Mesodermal cell (in vitro differentiated cells): ENCODE measurements around the gene SCGB1D1. TPM values are rescaled to one million over a fixed set of nuclear protein-coding genes. Genes with fewer than 3 reads are reported as not detected.

Experiments
- H3K27ac ChIP-seq: 2 replicates; pipeline ENCODE4 v1.7.0; 2013; ENCODE audit warnings: mild to moderate bottlenecking, low read depth, low read length, moderate library complexity; ENCODE audit not compliant: severe bottlenecking
- H3K36me3 ChIP-seq: 2 replicates; pipeline ENCODE4 v1.7.1; 2013; ENCODE audit warnings: mild to moderate bottlenecking, low read length, moderate library complexity; ENCODE audit not compliant: control insufficient read depth, insufficient read depth
- H3K4me1 ChIP-seq: one replicate; pipeline ENCODE4 v1.7.1; 2013; ENCODE audit warnings: mild to moderate bottlenecking, low read length; ENCODE audit not compliant: insufficient read depth, control insufficient read depth, poor library complexity, severe bottlenecking
- H3K4me3 ChIP-seq: 2 replicates; pipeline ENCODE4 v1.7.0; 2013; ENCODE audit warnings: low read length, control low read depth, mild to moderate bottlenecking; ENCODE audit not compliant: insufficient read depth, poor library complexity, severe bottlenecking; ENCODE audit errors: extremely low read depth
- H3K9me3 ChIP-seq: 2 replicates; pipeline ENCODE4 v1.7.1; 2013; ENCODE audit warnings: mild to moderate bottlenecking, low read length, moderate library complexity; ENCODE audit not compliant: control insufficient read depth
- WGBS, 2 experiments: methylation state at CpG; one replicate each; pipeline ENCODE4 v1.1.5; 2013; ENCODE audit warnings: missing lambda C conversion rate in 2 of 2; ENCODE audit not compliant: insufficient coverage in 2 of 2; 5-methylcytosine and 5-hydroxymethylcytosine counted together
- polyA plus RNA-seq, 2 experiments: library from polyadenylated mRNA; stranded (reverse); fragments of 50-300 nt; gene quantifications; one replicate each; pipeline ENCODE4 v1.2.3, GENCODE V29; 2013

SCGB1D1 gene, protein sequence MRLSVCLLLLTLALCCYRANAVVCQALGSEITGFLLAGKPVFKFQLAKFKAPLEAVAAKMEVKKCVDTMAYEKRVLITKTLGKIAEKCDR
- polyA plus RNA-seq (2013, experiment 1 of 2) = not detected
- not detected for polyA plus RNA-seq (2013, experiment 2 of 2)

- H3K9me3 ChIP-seq = no peaks in the 10 kb centered on the region
- no peaks in the 10 kb centered on the region for H3K4me1 ChIP-seq
- H3K36me3 ChIP-seq = no peaks in the 10 kb centered on the region
- WGBS, 2 experiments = 67 to 94% methylated on average over 5 to 6 of the region's 9 CpGs
- H3K4me3 ChIP-seq = no peak within 1 kb of the TSS
- H3K27ac ChIP-seq = no peak within 1 kb of the TSS
Measured at GRCh38 chr11:62190011-62190410, at the start of gene SCGB1D1. TSS of gene SCGB1D1 (plus strand) at chr11:62190216. CDS start at chr11:62190285, 69 bp downstream.

GRCh38 chr11:62140304-62141110 is 49.5 kb upstream of the SCGB1D1 start:
- Histone ChIP-seq H3K4me1 (no peaks in the 10 kb centered on the region), H3K36me3 (peaks cover 96% of the 10 kb centered on the region), H3K27ac (no peak overlapping the region), H3K4me3 (no peak overlapping the region), H3K9me3 (no peaks in the 10 kb centered on the region)
- 94 to 97% methylated on average over 17 to 24 of the region's 24 CpGs for WGBS, 2 experiments

GRCh38 chr11:62141111-62142042 is 48.6 kb upstream of the SCGB1D1 start:
- peaks cover 97% of the 10 kb centered on the region for H3K36me3 ChIP-seq
- H3K9me3 ChIP-seq = no peaks in the 10 kb centered on the region
- H3K27ac ChIP-seq = no peak overlapping the region
- no peak overlapping the region for H3K4me3 ChIP-seq
- H3K4me1 ChIP-seq = no peaks in the 10 kb centered on the region
- WGBS, 2 experiments = 92 to 95% methylated on average over 15 of the region's 22 CpGs

DNA sequence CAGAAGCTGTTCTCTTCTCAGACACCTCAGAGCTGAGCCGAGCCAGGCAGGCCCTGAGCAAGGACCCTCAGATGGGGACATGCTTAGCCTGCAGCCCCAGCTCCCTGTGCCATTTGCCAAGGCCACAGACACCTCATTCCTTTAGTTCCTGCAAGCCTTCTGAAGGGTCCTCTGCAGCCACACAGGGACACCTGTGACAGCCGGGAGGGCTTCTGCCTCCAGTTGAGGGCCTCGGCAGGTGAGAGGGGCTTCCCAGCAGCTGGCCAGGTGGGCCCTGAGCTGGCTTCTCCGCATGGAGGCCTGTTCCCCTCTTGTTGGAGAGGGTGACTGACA is 48.0 kb upstream of the SCGB1D1 start:
- WGBS, 2 experiments = 97 to 100% methylated on average over 4 of the region's 4 CpGs
- Histone ChIP-seq H3K27ac (no peak overlapping the region), H3K9me3 (no peaks in the 10 kb centered on the region), H3K4me3 (no peak overlapping the region), H3K4me1 (no peaks in the 10 kb centered on the region), H3K36me3 (peaks cover 97% of the 10 kb centered on the region)

GRCh38 chr11:62142921-62143320 is 47.1 kb upstream of the SCGB1D1 start:
- WGBS, 2 experiments = 80 to 86% methylated on average over 3 of the region's 3 CpGs
- H3K9me3 ChIP-seq = no peaks in the 10 kb centered on the region
- no peak overlapping the region for H3K27ac ChIP-seq
- no peaks in the 10 kb centered on the region for H3K4me1 ChIP-seq
- peaks cover 97% of the 10 kb centered on the region for H3K36me3 ChIP-seq
- H3K4me3 ChIP-seq = no peak overlapping the region

DNA sequence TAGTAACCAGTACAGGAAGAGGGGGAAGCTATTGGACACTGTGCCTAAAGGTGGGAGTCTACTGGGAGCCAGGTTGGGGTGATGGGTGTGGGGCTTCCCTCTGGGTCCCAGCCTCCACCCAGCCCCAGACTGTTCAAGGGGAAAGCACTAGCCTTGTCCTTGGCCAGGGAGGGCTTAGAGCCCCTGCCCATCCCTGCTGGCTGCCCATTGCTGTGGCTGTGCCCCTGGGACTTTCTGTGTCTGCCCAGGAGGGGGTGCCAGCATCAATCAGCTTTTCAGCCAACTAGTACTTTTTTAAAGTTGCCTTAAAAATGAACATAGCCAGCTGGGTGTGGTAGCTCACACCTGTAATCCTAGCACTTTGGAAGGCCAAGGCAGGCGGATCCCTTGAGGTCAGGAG is 46.3 kb upstream of the SCGB1D1 start:
- H3K27ac ChIP-seq = no peak overlapping the region
- H3K4me3 ChIP-seq = no peak overlapping the region
- no peaks in the 10 kb centered on the region for H3K4me1 ChIP-seq
- 100% methylated on average over 1 of the region's 1 CpG for WGBS, 2 experiments
- H3K9me3 ChIP-seq = no peaks in the 10 kb centered on the region
- H3K36me3 ChIP-seq = peaks cover 97% of the 10 kb centered on the region

DNA sequence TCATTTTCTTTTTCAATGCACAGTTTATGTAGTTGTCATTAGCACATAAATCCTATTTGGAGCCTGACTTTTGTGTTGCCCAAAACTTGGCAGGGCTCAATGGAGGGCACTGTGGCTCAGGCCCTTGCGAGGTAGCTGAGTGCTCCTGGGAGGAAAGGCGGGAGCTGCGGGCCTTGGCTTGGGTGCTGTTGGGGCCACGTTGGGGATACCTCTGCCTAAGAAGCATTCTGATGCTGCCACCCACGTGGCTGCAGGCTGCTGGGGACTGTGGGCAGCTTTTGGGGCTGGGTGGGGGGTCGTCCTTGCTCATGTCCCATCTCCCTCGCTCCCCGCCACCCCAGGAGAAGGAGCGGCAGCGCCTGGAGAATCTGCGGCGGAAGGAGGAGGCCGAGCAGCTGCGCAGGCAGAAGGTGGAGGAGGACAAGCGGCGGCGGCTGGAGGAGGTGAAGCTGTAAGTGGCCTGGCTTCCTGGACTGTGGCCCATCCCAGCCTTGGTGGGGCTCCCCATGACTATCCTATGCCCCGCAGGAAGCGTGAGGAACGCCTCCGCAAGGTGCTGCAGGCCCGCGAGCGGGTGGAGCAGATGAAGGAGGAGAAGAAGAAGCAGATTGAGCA is 45.3 kb upstream of the SCGB1D1 start:
- Histone ChIP-seq H3K36me3 (peaks cover 97% of the 10 kb centered on the region), H3K4me3 (no peak overlapping the region), H3K9me3 (no peaks in the 10 kb centered on the region), H3K4me1 (no peaks in the 10 kb centered on the region), H3K27ac (no peak overlapping the region)
- 95 to 98% methylated on average over 13 to 19 of the region's 24 CpGs for WGBS, 2 experiments

GRCh38 chr11:62145261-62145871 is 44.6 kb upstream of the SCGB1D1 start:
- H3K36me3 ChIP-seq = peaks cover 97% of the 10 kb centered on the region
- WGBS, 2 experiments = 95 to 99% methylated on average over 10 of the region's 11 CpGs
- no peak overlapping the region for H3K4me3 ChIP-seq

GRCh38 chr11:62146476-62147200 is 43.4 kb upstream of the SCGB1D1 start:
- no peaks in the 10 kb centered on the region for H3K9me3 ChIP-seq
- H3K36me3 ChIP-seq = peaks cover 97% of the 10 kb centered on the region
- no peak overlapping the region for H3K4me3 ChIP-seq
- 93 to 99% methylated on average over 26 of the region's 36 CpGs for WGBS, 2 experiments
- H3K27ac ChIP-seq = no peak overlapping the region
- H3K4me1 ChIP-seq = no peaks in the 10 kb centered on the region

More at GRCh38 chr11:62145261-62145871, 44.6 kb upstream of the SCGB1D1 start:
- no peaks in the 10 kb centered on the region for H3K9me3 ChIP-seq
- H3K4me1 ChIP-seq = no peaks in the 10 kb centered on the region
- no peak overlapping the region for H3K27ac ChIP-seq
